PC-3 (cell line): ENCODE results near the gene RFTN1. TPM values are rescaled to one million over a fixed set of nuclear protein-coding genes. Genes with fewer than 3 reads are reported as not detected.

Experiments
- ATAC-seq: fragments of 200-7000 bp; cut with Tn5 transposase; 2 replicates; pipeline ENCODE4 v1.9.1; 2020; ENCODE audit warnings: mild to moderate bottlenecking, moderate library complexity
- BruUV-seq: library from RNA; stranded (reverse); fragments of 400-500 nt; replicated peaks from 2 replicates; lab custom pipeline; 2021; lab: Mats Ljungman, UMichigan
- CTCF ChIA-PET: fragments of 300-600 bp; sonication (Branson Sonifier 250); formaldehyde crosslinking; loops from one replicate; lab custom pipeline; 2022; ENCODE audit warnings: antibody characterized with exemption; lab: Charles Lee
- POLR2A ChIA-PET: fragments of 300-600 bp; sonication (Branson Sonifier 250); formaldehyde crosslinking; loops from one replicate; lab custom pipeline; 2022; ENCODE audit warnings: antibody characterized with exemption; ENCODE audit not compliant: unreplicated experiment; lab: Charles Lee
- DNase-seq: peaks from one replicate; pipeline ENCODE4 v3.0.0-alpha.2; 2015
- H2AFZ ChIP-seq: fragments of 300-600 bp; sonication (generic); 2 replicates; pipeline ENCODE4 v1.6.0; 2016; ENCODE audit warnings: antibody characterized with exemption, low read length
- H3F3A ChIP-seq: fragments of 300-600 bp; sonication (generic); one replicate; pipeline ENCODE4 v1.6.0; 2017; ENCODE audit warnings: antibody characterized with exemption, low read length, control low read depth, mild to moderate bottlenecking; ENCODE audit not compliant: unreplicated experiment
- H3K27ac ChIP-seq: fragments of 300-600 bp; sonication (generic); 2 replicates; pipeline ENCODE4 v1.5.1; 2016; ENCODE audit warnings: mild to moderate bottlenecking, low read length
- H3K27me3 ChIP-seq: fragments of 300-600 bp; sonication (generic); 2 replicates; pipeline ENCODE4 v1.6.1; 2016; ENCODE audit warnings: low read length, mixed read lengths
- H3K36me3 ChIP-seq: fragments of 300-600 bp; sonication (generic); 2 replicates; pipeline ENCODE4 v1.6.1; 2016; ENCODE audit warnings: low read depth, mixed run types, low read length, mixed read lengths
- H3K4me1 ChIP-seq: fragments of 300-600 bp; sonication (generic); 2 replicates; pipeline ENCODE4 v1.5.1; 2016; ENCODE audit warnings: low read length; ENCODE audit not compliant: insufficient read depth
- H3K4me2 ChIP-seq: fragments of 300-600 bp; sonication (generic); 2 replicates; pipeline ENCODE4 v1.6.0; 2016; ENCODE audit warnings: low read length
- H3K4me3 ChIP-seq: fragments of 300-600 bp; sonication (generic); 2 replicates; pipeline ENCODE4 v1.5.1; 2016; ENCODE audit warnings: mild to moderate bottlenecking, low read length, mixed read lengths
- H3K79me2 ChIP-seq: fragments of 300-600 bp; sonication (generic); 2 replicates; pipeline ENCODE4 v1.6.1; 2017; ENCODE audit warnings: low read length, mixed read lengths
- H3K9ac ChIP-seq: fragments of 300-600 bp; sonication (generic); 2 replicates; pipeline ENCODE4 v1.6.0; 2016; ENCODE audit warnings: mild to moderate bottlenecking, low read length
- H3K9me2 ChIP-seq: fragments of 300-600 bp; sonication (generic); replicated peaks from 2 replicates; pipeline ENCODE4 v1.6.1; 2016; ENCODE audit warnings: mixed run types, low read length, mixed read lengths
- H3K9me3 ChIP-seq: fragments of 300-600 bp; sonication (generic); 2 replicates; pipeline ENCODE4 v1.6.1; 2016; ENCODE audit warnings: low read length, mixed read lengths
- H4K20me1 ChIP-seq: fragments of 300-600 bp; sonication (generic); 2 replicates; pipeline ENCODE4 v1.6.1; 2016; ENCODE audit warnings: low read length, mixed read lengths
- CTCF ChIP-seq: fragments of 300-600 bp; sonication (generic); conservative IDR thresholded peaks from 2 replicates; pipeline ENCODE4 v1.5.1; 2017; ENCODE audit warnings: antibody characterized with exemption, low read depth, mild to moderate bottlenecking, low read length
- EZH2 ChIP-seq: fragments of 300-600 bp; sonication (generic); IDR thresholded peaks from one replicate; pipeline ENCODE4 v1.6.1; 2017; ENCODE audit warnings: antibody characterized with exemption, mild to moderate bottlenecking, low read length; ENCODE audit not compliant: unreplicated experiment
- EZH2phosphoT487 ChIP-seq: fragments of 300-600 bp; sonication (generic); IDR thresholded peaks from 2 replicates; pipeline ENCODE4 v1.6.1; 2018; ENCODE audit warnings: mild to moderate bottlenecking, antibody characterized with exemption, low read length, borderline replicate concordance
- intact Hi-C: fragments of 100-400 bp; cut with micrococcal nuclease; formaldehyde crosslinking; loops from 2 replicates; pipeline ENCODE4 v1.9.0; 2023
- total RNA-seq: library from RNA; depleted of rRNA; stranded (reverse); fragments of >200 nt; gene quantifications from 2 replicates; pipeline ENCODE4 v1.2.3, GENCODE V29; 2014

Gene RFTN1
- total RNA-seq, 1 experiment from 2014 or later: 9.7 TPM

GRCh38 chr3:16462679-16463078, 50.8 kb downstream of the RFTN1 start:
- Histone ChIP-seq H3K4me3 (no peak overlapping the region), H2AFZ (no peak overlapping the region), H3K36me3 (no peaks in the 10 kb centered on the region), H3K9me3 (no peaks in the 10 kb centered on the region), H3K27ac (no peak overlapping the region), H3K9ac (no peak overlapping the region), H3K27me3 (no peaks in the 10 kb centered on the region), H4K20me1 (no peaks in the 10 kb centered on the region), H3K9me2 (no peaks in the 10 kb centered on the region), H3K79me2 (no peaks in the 10 kb centered on the region), H3K4me2 (no peak overlapping the region), H3K4me1 (0 out of 2 replicates have a peak, but pooled peaks cover 1% of the 10 kb centered on the region), H3F3A (no peaks in the 10 kb centered on the region)
- DNase-seq: no peak
- ATAC-seq: no peak
- ChIA-PET CTCF (no interaction called here), POLR2A (no interaction called here)
- intact Hi-C loops: no loop called here
- TF ChIP-seq EZH2phosphoT487 (no peak), EZH2 (no peak), CTCF (no peak)
- no TSS peak for BruUV-seq

GRCh38 chr3:16461463-16462245, 51.8 kb downstream of the RFTN1 start:
- intact Hi-C loops: no loop called here
- Histone ChIP-seq H3K4me2 (no peak overlapping the region), H3K9me3 (no peaks in the 10 kb centered on the region), H4K20me1 (no peaks in the 10 kb centered on the region), H3K27me3 (no peaks in the 10 kb centered on the region), H3K4me3 (no peak overlapping the region), H3K36me3 (no peaks in the 10 kb centered on the region), H3K9me2 (no peaks in the 10 kb centered on the region), H3K79me2 (no peaks in the 10 kb centered on the region), H2AFZ (no peak overlapping the region), H3K9ac (no peak overlapping the region), H3F3A (no peaks in the 10 kb centered on the region), H3K4me1 (peaks cover 8% of the 10 kb centered on the region), H3K27ac (no peak overlapping the region)
- POLR2A ChIA-PET: interaction anchor here (0.6 kb wide), 1 partner anchor 9 kb away, joined by 4 read pairs; no protein-coding TSS in a partner anchor
- TF ChIP-seq EZH2phosphoT487 (no peak), EZH2 (no peak), CTCF (no peak)
- no TSS peak for BruUV-seq
- DNase-seq: no peak
- CTCF ChIA-PET: no interaction called here
- no peak for ATAC-seq

- Histone ChIP-seq H3F3A (no peaks in the 10 kb centered on the region), H3K27ac (no peak overlapping the region), H4K20me1 (no peaks in the 10 kb centered on the region), H3K36me3 (no peaks in the 10 kb centered on the region), H3K4me2 (no peak overlapping the region), H3K4me1 (peaks cover 13% of the 10 kb centered on the region), H3K27me3 (no peaks in the 10 kb centered on the region), H3K9me3 (no peaks in the 10 kb centered on the region), H3K9ac (no peak overlapping the region), H2AFZ (no peak overlapping the region), H3K79me2 (no peaks in the 10 kb centered on the region), H3K4me3 (no peak overlapping the region), H3K9me2 (no peaks in the 10 kb centered on the region)
- ChIA-PET CTCF (no interaction called here), POLR2A (no interaction called here)
- no peak for DNase-seq
- ATAC-seq: no peak
- TF ChIP-seq EZH2phosphoT487: no peak
- no peak for TF ChIP-seq CTCF
- TF ChIP-seq EZH2: no peak
- no TSS peak for BruUV-seq
- intact Hi-C loops: no loop called here
Observed at GRCh38 chr3:16460886-16461285, 52.6 kb downstream of the RFTN1 start.
